GM18861 (cell line): ENCODE results near the gene GABBR2.

Experiments used
- ATAC-seq: cut with Tn5 transposase; IDR thresholded peaks from one replicate; pipeline ENCODE4 v1.9.1; 2021; ENCODE audit not compliant: unreplicated experiment

Gene GABBR2

GRCh38 chr9:98721643-98722042 lies 12.9 kb upstream of the GABBR2 start:
- no peak for ATAC-seq

- no peak for ATAC-seq
These were observed 11.7 kb upstream of the GABBR2 start for GRCh38 chr9:98720402-98720801.

- ATAC-seq, result no peak
These were observed 10.3 kb upstream of the GABBR2 start for GRCh38 chr9:98719055-98719454.

- no peak for ATAC-seq
These were observed 6.1 kb upstream of the GABBR2 start for GRCh38 chr9:98714833-98715232.

GRCh38 chr9:98712987-98713386 lies 4.3 kb upstream of the GABBR2 start:
- ATAC-seq, result no peak

- ATAC-seq, result no peak
These were observed 1.5 kb upstream of the GABBR2 start for GRCh38 chr9:98709968-98710965.

- no peak for ATAC-seq
These were observed 417 bp downstream of the GABBR2 start for GRCh38 chr9:98708103-98708932.

- no peak for ATAC-seq
These were observed 1.3 kb downstream of the GABBR2 start for GRCh38 chr9:98707166-98708102.

GRCh38 chr9:98706651-98707165 lies 2.0 kb downstream of the GABBR2 start:
- ATAC-seq, result no peak

GRCh38 chr9:98702835-98703380 lies 5.8 kb downstream of the GABBR2 start:
- no peak for ATAC-seq

- no peak for ATAC-seq
These were observed 6.4 kb downstream of the GABBR2 start for GRCh38 chr9:98702340-98702739.

- ATAC-seq, result no peak
These were observed 7.2 kb downstream of the GABBR2 start for GRCh38 chr9:98701576-98701975.

GRCh38 chr9:98700801-98701200 lies 7.9 kb downstream of the GABBR2 start:
- no peak for ATAC-seq

GRCh38 chr9:98698856-98699255 lies 9.9 kb downstream of the GABBR2 start:
- no peak for ATAC-seq

GRCh38 chr9:98694943-98695342 lies 13.8 kb downstream of the GABBR2 start:
- no peak for ATAC-seq

GRCh38 chr9:98692392-98692791 lies 16.3 kb downstream of the GABBR2 start:
- no peak for ATAC-seq

GRCh38 chr9:98691890-98692289 lies 16.8 kb downstream of the GABBR2 start:
- no peak for ATAC-seq

- ATAC-seq, result no peak
These were observed 18.0 kb downstream of the GABBR2 start for GRCh38 chr9:98690686-98691085.

- no peak for ATAC-seq
These were observed 19.8 kb downstream of the GABBR2 start for GRCh38 chr9:98688710-98689495.
